ENCODE data around the gene HACD4. TPM values are rescaled to one million over a fixed set of nuclear protein-coding genes. Genes with fewer than 3 reads are reported as not detected.

The HACD4 gene
- total RNA-seq, 1 experiment from 2014 or later, result 0.63 TPM

DNA sequence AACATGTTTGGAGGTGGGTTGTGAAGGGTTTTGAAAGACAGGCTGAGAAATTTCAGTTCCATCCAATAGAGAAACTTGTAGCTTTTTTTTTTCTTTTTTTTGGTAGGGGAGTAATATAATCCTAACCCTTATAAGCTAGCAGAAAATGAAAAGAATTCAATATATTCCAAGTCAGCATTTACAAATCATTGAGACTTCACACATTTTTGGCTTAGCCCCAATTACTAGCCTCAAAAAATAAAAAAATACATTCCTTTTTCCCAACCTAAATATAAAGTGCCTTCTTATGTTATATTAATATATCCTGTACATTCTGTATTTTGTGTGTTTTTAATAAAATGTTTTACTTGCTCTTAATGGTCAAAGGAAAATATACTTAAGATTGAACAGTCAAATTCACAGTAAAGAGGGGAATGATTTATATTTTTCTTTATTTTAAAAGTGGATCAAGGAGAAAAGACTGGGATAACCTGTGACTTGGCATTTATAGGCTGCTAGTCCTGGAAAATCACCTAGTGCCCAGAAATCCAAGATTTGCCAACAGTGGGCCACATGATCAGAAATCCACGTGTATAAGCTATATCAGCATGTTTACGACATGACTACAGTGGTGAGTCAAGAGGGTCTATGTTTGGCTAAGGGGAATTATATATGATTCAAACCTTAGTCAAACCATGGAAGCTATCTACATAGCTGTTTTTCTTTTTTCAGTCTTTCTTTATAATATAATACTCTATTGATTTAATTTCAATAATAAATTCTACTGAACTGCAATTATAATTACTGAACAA, 14.5 kb downstream of the HACD4 start:
- Histone ChIP-seq H3K18ac (ENCODE audit: insufficient read length, low read depth, low read length) (no peak overlapping the region), H3K27me3 (ENCODE audit: insufficient read depth, low read length) (no peaks in the 10 kb centered on the region), H3K56ac (ENCODE audit: insufficient read length, low read depth, low read length) (no peak overlapping the region), H2BK15ac (ENCODE audit: low read depth, low read length) (no peak overlapping the region), H4K91ac (ENCODE audit: insufficient read length, low read depth, low read length) (no peak overlapping the region), H3K27ac (ENCODE audit: insufficient read length, low read depth, low read length) (no peak overlapping the region), H2BK5ac (ENCODE audit: insufficient read length, low read length) (no peak overlapping the region), H3K9me3 (ENCODE audit: control insufficient read depth, low read depth, low read length) (no peaks in the 10 kb centered on the region), H4K20me1 (ENCODE audit: control insufficient read depth, insufficient read depth, insufficient read length) (no peaks in the 10 kb centered on the region), H3K79me2 (ENCODE audit: insufficient read depth, low read length) (no peaks in the 10 kb centered on the region), H3T11ph (ENCODE audit: low read length) (no peak overlapping the region), H3K14ac (ENCODE audit: insufficient read depth, low read length) (no peak overlapping the region), H2AFZ (ENCODE audit: low read length) (no peak overlapping the region), H3K23ac (ENCODE audit: insufficient read length, low read depth, low read length) (no peak overlapping the region), H2AK5ac (ENCODE audit: insufficient read length, low read length) (no peak overlapping the region), H3K79me1 (ENCODE audit: insufficient read depth, low read depth, low read length, poor library complexity, severe bottlenecking) (no peaks in the 10 kb centered on the region), H2BK12ac (ENCODE audit: insufficient read length, low read depth, low read length) (no peak overlapping the region), H2BK120ac (ENCODE audit: low read depth, low read length, poor library complexity, severe bottlenecking) (no peak overlapping the region), H4K5ac (ENCODE audit: insufficient read length, low read depth, low read length) (no peak overlapping the region), H2BK20ac (ENCODE audit: low read depth, low read length, poor library complexity, severe bottlenecking) (no peak overlapping the region), H3K9ac (ENCODE audit: extremely low read depth, insufficient read length, low read length) (no peak overlapping the region), H3K4me2 (ENCODE audit: insufficient read depth, insufficient read length, low read length) (no peak overlapping the region), H3K4me1 (ENCODE audit: insufficient read depth, low read length) (peaks cover 3% of the 10 kb centered on the region; the same call in 1 of the 2 replicates), H4K8ac (replicated peaks; ENCODE audit: insufficient read length, low read depth, low read length) (no peak overlapping the region), H3K4ac (ENCODE audit: low read depth, low read length) (no peak overlapping the region), H3K23me2 (ENCODE audit: insufficient read length, low read depth, low read length, poor library complexity, severe bottlenecking) (no peaks in the 10 kb centered on the region)
- DNase-seq, result no peak
- H3K36me3 Mint-ChIP-seq (ENCODE audit: insufficient read depth in 1 of 3, low read depth in 3 of 3), result peaks cover 0 to 8% (median 0%) of the 10 kb centered on the region in 3 experiments; a peak in 2 of 7 replicates
- H3K27me3 Mint-ChIP-seq (ENCODE audit: low read depth), result no peaks in the 10 kb centered on the region
- no CpG with 5 or more reads among the region's 2 CpGs for WGBS (ENCODE audit: extremely low coverage, insufficient read length, low lambda C conversion rate)
- TF ChIP-seq, protein P1, sequence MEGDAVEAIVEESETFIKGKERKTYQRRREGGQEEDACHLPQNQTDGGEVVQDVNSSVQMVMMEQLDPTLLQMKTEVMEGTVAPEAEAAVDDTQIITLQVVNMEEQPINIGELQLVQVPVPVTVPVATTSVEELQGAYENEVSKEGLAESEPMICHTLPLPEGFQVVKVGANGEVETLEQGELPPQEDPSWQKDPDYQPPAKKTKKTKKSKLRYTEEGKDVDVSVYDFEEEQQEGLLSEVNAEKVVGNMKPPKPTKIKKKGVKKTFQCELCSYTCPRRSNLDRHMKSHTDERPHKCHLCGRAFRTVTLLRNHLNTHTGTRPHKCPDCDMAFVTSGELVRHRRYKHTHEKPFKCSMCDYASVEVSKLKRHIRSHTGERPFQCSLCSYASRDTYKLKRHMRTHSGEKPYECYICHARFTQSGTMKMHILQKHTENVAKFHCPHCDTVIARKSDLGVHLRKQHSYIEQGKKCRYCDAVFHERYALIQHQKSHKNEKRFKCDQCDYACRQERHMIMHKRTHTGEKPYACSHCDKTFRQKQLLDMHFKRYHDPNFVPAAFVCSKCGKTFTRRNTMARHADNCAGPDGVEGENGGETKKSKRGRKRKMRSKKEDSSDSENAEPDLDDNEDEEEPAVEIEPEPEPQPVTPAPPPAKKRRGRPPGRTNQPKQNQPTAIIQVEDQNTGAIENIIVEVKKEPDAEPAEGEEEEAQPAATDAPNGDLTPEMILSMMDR (conservative IDR thresholded peaks at IDR 0.05), result no peak
- 0 out of 5 replicates have a peak, but pooled peaks cover 0 to 2% of the 10 kb centered on the region in 2 experiments for H3K9me3 Mint-ChIP-seq
- peaks cover 34 to 45% of the 10 kb centered on the region in 2 experiments for H3K4me1 Mint-ChIP-seq
- H3K4me3 Mint-ChIP-seq, result no peak overlapping the region
- 0 out of 7 replicates have a peak overlapping the region, but pooled peaks of 1 of the 3 experiments have one; percentile 2 for H3K27ac Mint-ChIP-seq

Data from H9 (cell line).